Measurements from ENCODE around the gene MAP3K5.

DNA sequence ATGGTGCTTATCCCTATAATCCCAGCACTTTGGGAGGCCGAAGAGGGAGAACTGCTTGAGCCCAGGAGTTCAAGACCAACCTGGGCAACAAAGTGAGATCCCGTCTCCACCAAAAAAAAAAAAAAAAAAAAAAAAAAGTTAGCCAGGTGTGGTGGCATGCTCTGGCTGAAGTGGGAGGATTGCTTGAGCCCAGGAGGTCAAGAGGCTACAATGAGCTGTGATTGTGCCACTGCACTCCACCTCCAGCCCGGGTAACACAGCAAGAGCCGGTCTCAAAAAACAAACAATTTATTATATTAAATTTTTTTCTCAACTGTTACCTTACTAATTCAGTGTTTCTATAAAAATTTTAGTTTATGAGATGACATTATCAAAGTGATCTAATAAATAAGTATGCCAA is 156.7 kb downstream of the MAP3K5 start:
- TF ChIP-seq, protein P1, sequence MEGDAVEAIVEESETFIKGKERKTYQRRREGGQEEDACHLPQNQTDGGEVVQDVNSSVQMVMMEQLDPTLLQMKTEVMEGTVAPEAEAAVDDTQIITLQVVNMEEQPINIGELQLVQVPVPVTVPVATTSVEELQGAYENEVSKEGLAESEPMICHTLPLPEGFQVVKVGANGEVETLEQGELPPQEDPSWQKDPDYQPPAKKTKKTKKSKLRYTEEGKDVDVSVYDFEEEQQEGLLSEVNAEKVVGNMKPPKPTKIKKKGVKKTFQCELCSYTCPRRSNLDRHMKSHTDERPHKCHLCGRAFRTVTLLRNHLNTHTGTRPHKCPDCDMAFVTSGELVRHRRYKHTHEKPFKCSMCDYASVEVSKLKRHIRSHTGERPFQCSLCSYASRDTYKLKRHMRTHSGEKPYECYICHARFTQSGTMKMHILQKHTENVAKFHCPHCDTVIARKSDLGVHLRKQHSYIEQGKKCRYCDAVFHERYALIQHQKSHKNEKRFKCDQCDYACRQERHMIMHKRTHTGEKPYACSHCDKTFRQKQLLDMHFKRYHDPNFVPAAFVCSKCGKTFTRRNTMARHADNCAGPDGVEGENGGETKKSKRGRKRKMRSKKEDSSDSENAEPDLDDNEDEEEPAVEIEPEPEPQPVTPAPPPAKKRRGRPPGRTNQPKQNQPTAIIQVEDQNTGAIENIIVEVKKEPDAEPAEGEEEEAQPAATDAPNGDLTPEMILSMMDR (IDR thresholded peaks at IDR 0.05) = no peak
- no peak for TF ChIP-seq POLR2AphosphoS5 (IDR thresholded peaks at IDR 0.05)
- TF ChIP-seq POLR2A (IDR thresholded peaks at IDR 0.05) = no peak
- TF ChIP-seq EP300 (IDR thresholded peaks at IDR 0.05; ENCODE audit: low read depth) = no peak
